ENCODE results near the gene WBP2.

Gene WBP2

GRCh38 chr17:75878174-75878998 lies 23.3 kb upstream of the WBP2 start, which contains the start of gene TRIM47 (continued):
- peak; percentile 47; the same call in 1 of the 2 replicates for TF ChIP-seq ZNF449 (tag by site-specific recombination; IDR thresholded peaks at IDR 0.05)
- TF ChIP-seq KLF16 (tag by site-specific recombination; IDR thresholded peaks at IDR 0.05) = 0 out of 2 replicates have a peak, but pooled peaks have one; percentile 5
- TF ChIP-seq ZNF2 (tag by site-specific recombination; IDR thresholded peaks at IDR 0.05) = no peak
- no peak for TF ChIP-seq ZNF416 (tag by site-specific recombination; IDR thresholded peaks at IDR 0.05)
- no peak for TF ChIP-seq KLF9 (tag by site-specific recombination; IDR thresholded peaks at IDR 0.05; ENCODE audit: low read depth)
- no peak for TF ChIP-seq ZNF214 (tag by site-specific recombination; IDR thresholded peaks at IDR 0.05; ENCODE audit: borderline replicate concordance)
- TF ChIP-seq ZNF280D (tag by site-specific recombination; IDR thresholded peaks at IDR 0.05) = no peak
- TF ChIP-seq SP3 (tag by site-specific recombination; IDR thresholded peaks at IDR 0.05) = peak; percentile 56
- TF ChIP-seq HOXA7 (CRISPR knock-in tag; IDR thresholded peaks at IDR 0.05; ENCODE audit: borderline replicate concordance) = no peak
- TF ChIP-seq ZNF266 (tag by site-specific recombination; IDR thresholded peaks at IDR 0.05; ENCODE audit: low read depth) = no peak
- TF ChIP-seq INSM2 (tag by site-specific recombination; IDR thresholded peaks at IDR 0.05) = no peak
- 0 out of 2 replicates have a peak, but pooled peaks have one; percentile 18 for TF ChIP-seq WT1 (tag by site-specific recombination; IDR thresholded peaks at IDR 0.05)
- no peak for TF ChIP-seq ZNF239 (tag by site-specific recombination; IDR thresholded peaks at IDR 0.05)
- peak; percentile 86; the same call in 1 of the 2 replicates for TF ChIP-seq ZNF777 (tag by site-specific recombination; IDR thresholded peaks at IDR 0.05; ENCODE audit: borderline replicate concordance)
- no peak for TF ChIP-seq ZNF621 (tag by site-specific recombination; IDR thresholded peaks at IDR 0.05)
- TF ChIP-seq ZNF174 (tag by site-specific recombination; IDR thresholded peaks at IDR 0.05) = no peak
- no peak for TF ChIP-seq ZNF600 (tag by site-specific recombination; IDR thresholded peaks at IDR 0.05)
- no peak for TF ChIP-seq ZNF785 (tag by site-specific recombination; IDR thresholded peaks at IDR 0.05)
- TF ChIP-seq ZNF423 (tag by site-specific recombination; IDR thresholded peaks at IDR 0.05) = peak; percentile 62; the same call in 1 of the 2 replicates
- TF ChIP-seq ELK4 (IDR thresholded peaks at IDR 0.05; ENCODE audit: borderline replicate concordance, low read depth, low read length) = no peak
- TF ChIP-seq ZNF324 (tag by site-specific recombination; IDR thresholded peaks at IDR 0.05) = no peak
- no peak for TF ChIP-seq ZNF623 (tag by site-specific recombination; IDR thresholded peaks at IDR 0.05)
- TF ChIP-seq ZNF561 (tag by site-specific recombination; IDR thresholded peaks at IDR 0.05; ENCODE audit: borderline replicate concordance) = peak; percentile 41; the same call in 1 of the 2 replicates
- no peak for TF ChIP-seq ZNF707 (tag by site-specific recombination; IDR thresholded peaks at IDR 0.05)
- no peak for TF ChIP-seq ZNF391 (tag by site-specific recombination; IDR thresholded peaks at IDR 0.05; ENCODE audit: borderline replicate concordance, low read depth)
- no peak for TF ChIP-seq ZNF530 (tag by site-specific recombination; IDR thresholded peaks at IDR 0.05; ENCODE audit: low read depth)
- no peak for TF ChIP-seq ZNF157 (tag by site-specific recombination; IDR thresholded peaks at IDR 0.05)
- no peak for TF ChIP-seq ZEB2 (tag by site-specific recombination; IDR thresholded peaks at IDR 0.05)
- peak; percentile 49 for TF ChIP-seq ZBTB6 (tag by site-specific recombination; IDR thresholded peaks at IDR 0.05)
- TF ChIP-seq PATZ1 (tag by site-specific recombination; IDR thresholded peaks at IDR 0.05) = peak; percentile 31; the same call in 1 of the 2 replicates

All from HEK293 (cell line).